ENCODE measurements around the gene NDUFB3. TPM values are rescaled to one million over a fixed set of nuclear protein-coding genes. Genes with fewer than 3 reads are reported as not detected.

The NDUFB3 gene
- total and polyA plus RNA-seq, 9 donors, result 20.5 to 52.5 (median 47.6) TPM

DNA sequence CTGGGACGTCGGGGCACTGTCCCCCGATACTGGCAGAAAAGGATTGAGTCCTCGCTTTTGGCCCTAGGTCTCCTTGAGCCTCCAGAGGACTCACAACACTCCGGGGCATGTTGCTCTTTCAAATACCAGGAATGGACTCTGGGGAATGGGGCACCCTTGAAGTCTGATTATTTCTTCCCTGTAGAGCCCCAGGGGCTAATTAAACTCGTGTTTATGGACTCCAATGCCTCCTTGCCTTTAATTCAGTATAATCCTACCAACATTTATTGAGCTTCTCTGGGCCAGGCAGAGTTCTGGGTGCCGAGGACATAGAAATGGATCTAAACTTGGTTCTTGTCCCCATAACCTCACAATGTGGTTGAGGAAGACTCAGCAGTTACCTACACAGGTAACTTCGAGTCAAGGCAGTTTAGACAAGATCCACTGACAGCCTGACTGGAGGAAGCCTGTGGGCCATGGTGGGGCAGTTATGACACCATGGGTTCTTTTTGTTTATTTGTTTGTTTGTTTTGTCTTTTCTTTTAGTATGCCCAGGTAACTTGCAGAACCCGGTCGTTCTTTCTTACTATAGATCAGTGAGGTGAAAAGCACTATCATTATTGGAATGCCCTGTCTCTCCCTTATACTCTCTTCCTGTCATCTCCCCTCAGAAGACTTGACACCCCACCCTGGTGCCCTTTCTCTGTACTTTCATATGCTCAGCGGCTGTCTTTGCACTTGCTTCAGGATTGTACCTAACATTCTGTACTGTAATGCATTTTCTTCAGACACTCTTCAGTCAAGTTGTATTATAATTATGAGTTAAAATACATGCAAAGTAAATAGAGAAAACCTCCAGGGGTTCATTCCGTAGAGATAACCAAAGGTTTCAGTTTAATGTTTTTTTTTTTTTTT lies 47.4 kb downstream of the NDUFB3 start:
- Histone ChIP-seq H3K27me3 (no peaks in the 10 kb centered on the region), H3K36me3 (no peaks in the 10 kb centered on the region), H3K4me3 (peak overlapping the region; percentile 70), H3K27ac (peak overlapping the region; percentile 24 to 44), H3K4me1 (ENCODE audit: insufficient read depth) (peaks cover 12% of the 10 kb centered on the region), H3K9me3 (no peaks in the 10 kb centered on the region)
- DNase-seq, result no peak
- WGBS, 3 donors, result 35 to 37% (median 35%) methylated on average over 12 of the region's 12 CpGs
- intact Hi-C loops (cut with DNase I), result loop anchor here in 1 of 4 donors (5.0 kb wide), 1 partner anchor 47 kb away; the partner anchor contains the start of genes HYCC2 and NDUFB3
- no peak for TF ChIP-seq EP300 (IDR thresholded peaks at IDR 0.05)

DNA sequence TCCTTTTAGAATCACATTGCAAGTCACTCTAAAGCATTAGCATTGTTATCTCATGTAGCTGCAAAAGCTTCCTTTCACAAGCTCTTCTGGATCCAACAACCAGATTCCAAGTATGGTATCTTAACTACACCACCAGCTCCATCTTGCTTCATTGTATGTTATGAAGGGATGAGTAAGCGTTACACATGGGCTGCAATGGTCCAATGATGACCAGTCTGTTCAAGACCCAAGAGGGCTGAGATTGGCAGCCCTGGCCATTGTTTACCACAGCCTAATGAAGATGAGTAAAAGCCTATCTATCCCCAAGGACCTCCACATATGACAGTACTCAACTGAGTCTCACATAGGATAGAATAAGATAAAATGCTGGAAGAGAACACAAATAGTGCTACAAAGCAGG lies 50.5 kb downstream of the NDUFB3 start:
- H3K4me1 ChIP-seq (ENCODE audit: insufficient read depth), result peaks cover 26% of the 10 kb centered on the region
- TF ChIP-seq CTCF (IDR thresholded peaks at IDR 0.05) (no peak), POLR2A (IDR thresholded peaks at IDR 0.05) (no peak), EP300 (IDR thresholded peaks at IDR 0.05) (no peak)

DNA sequence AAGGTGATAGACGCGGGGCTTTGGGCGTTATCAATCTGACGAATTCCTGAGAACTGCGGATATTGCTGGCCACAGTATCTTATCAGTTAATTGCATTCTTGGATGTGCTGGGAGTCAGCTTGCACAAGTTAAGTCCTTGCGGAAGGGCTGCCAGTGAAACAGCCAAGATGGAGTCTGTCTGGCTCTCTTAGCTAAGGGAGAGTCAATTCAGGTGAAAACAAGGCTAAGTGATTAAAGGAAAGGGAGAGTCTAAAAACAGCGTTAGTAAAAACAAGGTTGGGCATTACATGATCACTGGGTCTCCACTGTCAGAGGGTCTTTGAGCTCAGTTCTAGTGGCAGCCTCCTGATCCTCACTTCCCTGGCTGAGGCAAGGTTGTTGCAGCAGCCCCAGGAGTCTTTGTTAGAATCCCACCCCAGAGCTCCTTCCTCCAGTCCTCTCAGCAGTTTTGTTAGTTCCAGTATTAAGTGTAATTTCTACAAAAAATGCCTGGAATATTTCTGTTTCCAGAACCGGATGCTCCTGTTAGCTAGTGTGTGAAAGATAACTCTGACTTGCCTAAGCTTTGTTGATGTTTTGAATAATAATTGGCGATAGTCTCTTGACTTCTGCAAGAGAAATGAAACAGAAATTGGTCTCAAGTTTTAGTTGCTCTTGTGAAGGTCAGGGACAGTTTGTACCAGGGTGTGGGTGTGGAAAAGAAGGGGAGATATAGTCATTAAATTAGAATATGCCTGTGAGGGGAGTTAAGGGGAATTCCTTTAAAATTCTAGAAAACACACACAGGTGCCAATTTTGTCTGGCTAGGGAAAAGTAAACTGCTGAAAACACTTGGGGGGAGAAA lies 54.7 kb downstream of the NDUFB3 start:
- Histone ChIP-seq H3K27ac (peak overlapping the region in 1 of 2 donors; percentile 36), H3K4me3 (peak overlapping the region; percentile 4)

More for the DNA sequence above, 50.5 kb downstream of the NDUFB3 start:
- no peak for DNase-seq
- Histone ChIP-seq H3K9me3 (no peaks in the 10 kb centered on the region), H3K4me3 (no peak overlapping the region), H3K36me3 (no peaks in the 10 kb centered on the region), H3K27ac (no peak overlapping the region), H3K27me3 (no peaks in the 10 kb centered on the region)
- WGBS, 3 donors, result 92 to 100% (median 100%) methylated on average over 1 of the region's 1 CpG
- intact Hi-C loops (cut with DNase I), result no loop called here

GRCh38 chr2:201127152-201127511 lies 55.3 kb downstream of the NDUFB3 start:
- H3K4me1 ChIP-seq (ENCODE audit: insufficient read depth), result peaks cover 30% of the 10 kb centered on the region
- H3K9me3 ChIP-seq, result no peaks in the 10 kb centered on the region
- H3K4me3 ChIP-seq, result no peak overlapping the region
- 27 to 52% (median 51%) methylated on average over 2 of the region's 2 CpGs for WGBS, 3 donors
- TF ChIP-seq CTCF (IDR thresholded peaks at IDR 0.05), result no peak
- no peaks in the 10 kb centered on the region for H3K27me3 ChIP-seq
- H3K27ac ChIP-seq, result peak overlapping the region in 1 of 2 donors; percentile 36
- intact Hi-C loops (cut with DNase I), result no loop called here
- H3K36me3 ChIP-seq, result no peaks in the 10 kb centered on the region
- no peak for DNase-seq

More for the DNA sequence above, 54.7 kb downstream of the NDUFB3 start:
- peaks cover 30% of the 10 kb centered on the region for H3K4me1 ChIP-seq (ENCODE audit: insufficient read depth)
- WGBS, 3 donors, result 1 to 8% (median 2%) methylated on average over 9 of the region's 9 CpGs
- no peak for DNase-seq
- TF ChIP-seq EP300 (IDR thresholded peaks at IDR 0.05) (no peak), CTCF (IDR thresholded peaks at IDR 0.05) (no peak), POLR2A (IDR thresholded peaks at IDR 0.05) (no peak)
- no peaks in the 10 kb centered on the region for H3K36me3 ChIP-seq
- intact Hi-C loops (cut with DNase I), result no loop called here
- no peaks in the 10 kb centered on the region for H3K27me3 ChIP-seq
- no peaks in the 10 kb centered on the region for H3K9me3 ChIP-seq

All from ovary (tissue), 9 donors.